ENCODE data around the gene CEPT1. TPM values are rescaled to one million over a fixed set of nuclear protein-coding genes. Genes with fewer than 3 reads are reported as not detected.

CEPT1 gene
- total and polyA plus RNA-seq, 4 donors: 36.9 to 69.5 (median 43.9) TPM

DNA sequence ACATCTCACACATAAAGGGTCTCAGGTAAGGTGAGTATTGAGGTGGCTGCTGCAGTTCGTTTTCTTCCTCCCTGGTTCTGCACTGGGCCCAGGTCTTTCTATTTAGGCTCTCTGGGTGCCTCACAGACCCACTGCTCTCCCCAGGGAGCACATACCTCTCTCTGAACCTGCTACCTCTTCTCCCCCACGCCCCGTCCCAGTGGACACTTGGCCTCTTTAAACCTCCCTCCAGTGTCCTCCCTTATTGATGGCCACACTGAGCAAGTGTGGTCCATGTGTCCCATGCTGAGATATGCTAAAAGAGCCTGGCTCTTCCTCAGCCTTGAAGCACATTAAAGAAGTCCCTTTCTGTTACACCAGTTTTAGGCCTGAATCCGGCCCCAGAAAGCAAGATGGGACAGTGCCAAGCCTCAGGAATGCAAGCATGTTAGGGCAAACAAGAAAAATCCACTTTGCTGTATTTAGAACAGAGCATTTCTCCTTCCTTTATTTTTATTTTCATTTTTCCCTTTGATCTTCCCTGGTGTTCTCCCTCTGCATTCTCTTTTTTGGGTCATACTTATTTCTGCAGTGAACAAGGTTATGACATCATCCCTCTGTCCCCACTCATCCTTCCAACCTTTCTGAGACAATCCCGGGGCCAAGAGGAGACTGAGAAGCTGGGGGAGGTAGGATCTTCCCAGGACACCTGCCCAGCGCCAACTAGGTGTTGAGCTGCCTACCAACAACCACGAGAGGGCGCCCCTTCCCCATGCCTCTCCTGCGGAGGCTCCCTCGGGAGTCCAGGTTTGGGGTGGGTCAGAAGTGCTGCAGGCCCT, 82.5 kb downstream of the CEPT1 start:
- peaks cover 3% of the 10 kb centered on the region for H3K4me1 ChIP-seq (ENCODE audit: control insufficient read depth, insufficient read depth, low read length)
- DNase-seq (ENCODE audit: low read depth in 4 of 6, low spot score in 6 of 6): peak in 2 of 6 donors; percentile 47 to 61
- no peak overlapping the region for H3K4me3 ChIP-seq (ENCODE audit: low read depth, low read length)
- no peaks in the 10 kb centered on the region for H3K9me3 ChIP-seq (ENCODE audit: control insufficient read depth, insufficient read depth, low read length)
- no peaks in the 10 kb centered on the region for H3K36me3 ChIP-seq (ENCODE audit: control insufficient read depth, insufficient read depth, low read length)
- 41% methylated on average over 8 of the region's 10 CpGs for WGBS (ENCODE audit: insufficient coverage)
- no peaks in the 10 kb centered on the region for H3K27me3 ChIP-seq (ENCODE audit: control insufficient read depth, insufficient read depth, low read length)
- H3K27ac ChIP-seq (ENCODE audit: low read depth, low read length): no peak overlapping the region

DNA sequence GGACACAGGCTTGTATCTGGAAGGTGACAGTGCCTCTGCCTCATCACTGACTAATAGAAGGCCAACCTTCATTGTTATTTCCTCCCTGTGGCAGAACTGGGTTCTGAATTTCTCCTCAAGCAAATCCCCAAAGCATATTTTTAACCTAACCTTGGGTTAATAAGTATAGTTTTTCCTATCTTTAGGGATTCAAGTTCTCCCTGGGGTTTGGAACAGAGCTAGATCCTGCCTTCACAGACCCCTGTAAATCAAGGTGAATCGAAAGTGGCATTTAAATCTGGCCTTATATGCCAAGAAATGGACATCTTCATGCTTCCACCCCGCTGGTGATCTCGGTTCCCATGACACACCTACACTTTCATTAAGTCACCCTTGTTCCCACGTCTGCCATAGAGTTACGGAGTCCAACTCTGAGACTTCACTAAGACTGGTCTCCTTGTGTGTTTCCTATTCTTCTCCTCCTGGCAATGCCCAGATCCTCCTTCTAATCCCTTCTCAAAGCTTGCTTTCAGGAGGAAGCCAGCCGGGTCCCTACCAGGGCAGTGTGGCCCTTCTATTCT, 83.2 kb downstream of the CEPT1 start:
- Histone ChIP-seq H3K9me3 (ENCODE audit: control insufficient read depth, insufficient read depth, low read length) (no peaks in the 10 kb centered on the region), H3K27ac (ENCODE audit: low read depth, low read length) (no peak overlapping the region), H3K27me3 (ENCODE audit: control insufficient read depth, insufficient read depth, low read length) (no peaks in the 10 kb centered on the region), H3K4me1 (ENCODE audit: control insufficient read depth, insufficient read depth, low read length) (peaks cover 4% of the 10 kb centered on the region), H3K4me3 (ENCODE audit: low read depth, low read length) (no peak overlapping the region), H3K36me3 (ENCODE audit: control insufficient read depth, insufficient read depth, low read length) (no peaks in the 10 kb centered on the region)
- DNase-seq (ENCODE audit: low read depth in 4 of 6, low spot score in 6 of 6): no peak
- WGBS (ENCODE audit: insufficient coverage): 73% methylated on average over 5 of the region's 6 CpGs

DNA sequence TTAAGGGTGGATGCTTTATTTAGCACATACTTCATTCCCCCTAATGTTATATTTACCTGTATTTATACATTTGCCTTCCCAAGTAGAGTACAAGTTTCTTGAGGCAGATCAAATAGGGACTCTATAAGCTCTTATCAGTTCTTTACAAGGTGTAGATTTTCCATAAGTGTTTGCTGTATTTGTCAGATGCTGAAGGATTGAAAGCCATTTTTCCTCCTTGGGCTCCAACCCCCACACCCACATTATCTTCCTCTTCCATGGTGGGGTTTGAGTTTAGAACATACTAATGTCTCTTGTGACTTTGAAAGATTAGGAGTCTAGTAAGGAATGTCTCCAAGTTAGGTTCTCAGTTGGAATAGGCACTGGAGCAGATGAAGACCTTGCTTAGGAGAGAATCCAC, 85.1 kb downstream of the CEPT1 start:
- H3K27me3 ChIP-seq (ENCODE audit: control insufficient read depth, insufficient read depth, low read length): no peaks in the 10 kb centered on the region
- H3K4me3 ChIP-seq (ENCODE audit: low read depth, low read length): no peak overlapping the region
- H3K9me3 ChIP-seq (ENCODE audit: control insufficient read depth, insufficient read depth, low read length): no peaks in the 10 kb centered on the region
- H3K27ac ChIP-seq (ENCODE audit: low read depth, low read length): no peak overlapping the region
- H3K4me1 ChIP-seq (ENCODE audit: control insufficient read depth, insufficient read depth, low read length): peaks cover 8% of the 10 kb centered on the region
- no peaks in the 10 kb centered on the region for H3K36me3 ChIP-seq (ENCODE audit: control insufficient read depth, insufficient read depth, low read length)
- no peak for DNase-seq (ENCODE audit: low read depth in 4 of 6, low spot score in 6 of 6)

DNA sequence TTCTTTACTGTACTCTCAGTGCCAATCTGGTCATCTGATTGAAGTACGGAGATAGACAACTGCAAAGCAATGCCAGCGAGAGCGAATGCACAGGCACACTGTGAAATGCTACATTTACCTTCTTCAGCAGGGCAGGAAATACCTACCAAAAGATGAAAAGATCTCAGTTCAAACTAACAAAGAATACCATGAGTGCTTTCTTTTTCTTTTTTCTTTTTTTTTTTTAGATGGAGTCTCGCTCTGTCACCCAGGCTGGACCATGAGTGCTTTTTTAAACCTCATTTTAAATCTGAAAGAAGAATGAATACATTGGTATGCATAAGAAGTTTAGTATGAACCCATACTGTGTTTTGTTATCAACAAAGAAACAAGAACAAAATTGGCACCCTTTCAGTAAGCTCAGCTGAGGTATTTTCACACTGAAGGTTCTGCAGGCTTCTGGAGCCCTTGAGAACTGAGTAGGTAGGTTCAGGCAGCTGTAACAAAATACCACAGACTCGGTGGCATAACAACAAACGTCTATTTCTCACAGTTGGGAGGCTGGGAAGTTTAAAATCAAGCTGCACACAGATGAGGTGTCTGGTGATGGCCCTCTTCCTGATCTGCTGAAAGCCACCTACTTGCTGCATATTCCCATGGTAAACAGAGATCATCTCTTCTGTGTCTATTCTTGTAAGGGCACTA, 85.8 kb downstream of the CEPT1 start:
- Histone ChIP-seq H3K27me3 (ENCODE audit: control insufficient read depth, insufficient read depth, low read length) (no peaks in the 10 kb centered on the region), H3K9me3 (ENCODE audit: control insufficient read depth, insufficient read depth, low read length) (no peaks in the 10 kb centered on the region), H3K4me1 (ENCODE audit: control insufficient read depth, insufficient read depth, low read length) (peaks cover 8% of the 10 kb centered on the region), H3K27ac (ENCODE audit: low read depth, low read length) (no peak overlapping the region), H3K4me3 (ENCODE audit: low read depth, low read length) (no peak overlapping the region), H3K36me3 (ENCODE audit: control insufficient read depth, insufficient read depth, low read length) (no peaks in the 10 kb centered on the region)
- WGBS (ENCODE audit: insufficient coverage): 52% methylated on average over 4 of the region's 6 CpGs
- DNase-seq (ENCODE audit: low read depth in 4 of 6, low spot score in 6 of 6): no peak

DNA sequence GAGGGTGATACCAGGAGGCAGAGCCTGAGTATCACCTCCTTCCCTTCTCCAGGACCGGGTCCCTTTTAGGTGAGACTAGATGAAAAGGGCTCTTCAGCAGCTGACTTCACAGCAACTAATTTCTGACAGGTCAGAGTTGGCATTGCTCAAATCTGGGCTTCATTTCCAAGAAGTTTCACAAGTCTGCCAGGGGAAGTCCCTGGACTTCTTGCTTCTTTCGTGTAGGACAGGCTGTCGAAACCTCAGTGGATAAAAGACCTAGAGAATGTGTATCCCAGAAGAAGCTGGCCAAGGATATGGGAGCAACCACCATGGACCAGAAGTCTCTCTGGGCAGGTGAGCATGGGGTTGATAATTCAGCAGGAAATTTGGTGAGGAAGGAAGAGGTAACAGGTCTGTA, 87.4 kb downstream of the CEPT1 start, which contains the start of gene CHI3L2:
Gene CHI3L2 (plus strand): TSS at position 280 of the 400 bp plus-strand sequence. CDS start 17 bp downstream, at position 297.
- H3K27ac ChIP-seq (ENCODE audit: low read depth, low read length): peak within 1 kb of the TSS; percentile 44
- H3K27me3 ChIP-seq (ENCODE audit: control insufficient read depth, insufficient read depth, low read length): no peaks in the 10 kb centered on the region
- 90% methylated on average over 2 of the region's 3 CpGs for WGBS (ENCODE audit: insufficient coverage)
- H3K36me3 ChIP-seq (ENCODE audit: control insufficient read depth, insufficient read depth, low read length): no peaks in the 10 kb centered on the region
- no peaks in the 10 kb centered on the region for H3K9me3 ChIP-seq (ENCODE audit: control insufficient read depth, insufficient read depth, low read length)
- DNase-seq (ENCODE audit: low read depth in 4 of 6, low spot score in 6 of 6): no peak
- H3K4me1 ChIP-seq (ENCODE audit: control insufficient read depth, insufficient read depth, low read length): peaks cover 8% of the 10 kb centered on the region
- H3K4me3 ChIP-seq (ENCODE audit: low read depth, low read length): no peak within 1 kb of the TSS

DNA sequence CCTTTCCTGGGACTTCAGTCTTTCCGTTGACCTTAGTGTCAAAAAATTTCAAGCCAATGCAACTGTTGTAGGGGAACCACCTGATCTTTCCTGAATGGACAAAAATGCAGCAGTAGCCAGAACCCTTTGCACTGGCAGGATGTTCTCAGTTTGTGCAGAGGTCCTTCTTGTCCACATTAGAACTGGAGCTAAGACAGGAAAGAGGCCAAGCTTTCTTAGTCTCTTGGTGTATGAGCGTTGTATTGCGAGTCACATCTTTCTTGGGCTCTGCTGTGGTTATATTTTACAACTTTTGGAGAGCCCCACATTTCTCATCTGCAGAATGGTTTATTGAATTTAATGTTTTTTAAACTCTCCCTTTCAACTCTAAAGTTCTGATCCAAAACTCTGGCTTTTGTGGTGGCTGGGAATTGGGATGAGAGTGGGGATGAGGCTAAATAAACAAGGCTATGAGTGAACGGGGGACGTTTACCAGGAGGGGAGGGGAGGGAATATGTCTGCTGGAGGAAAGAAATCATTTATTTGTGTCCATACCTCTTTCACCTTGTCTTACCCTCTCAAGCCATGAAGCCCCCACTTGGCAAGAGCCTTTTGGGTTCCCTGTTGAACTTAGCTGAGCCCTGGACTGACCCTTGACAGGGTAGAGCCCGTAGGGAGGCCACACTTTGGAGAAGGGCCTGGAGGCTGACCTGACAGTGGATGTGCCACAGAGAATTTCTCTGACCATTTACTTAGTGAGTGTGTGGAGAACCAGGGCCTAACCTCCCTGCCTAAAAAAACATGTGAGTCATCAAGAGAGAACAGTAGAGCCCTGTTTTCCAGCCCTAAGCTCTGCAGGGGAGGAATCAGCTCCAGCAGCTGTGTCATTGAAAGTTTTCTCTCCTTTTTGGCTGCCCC, 88.1 kb downstream of the CEPT1 start:
- Histone ChIP-seq H3K27me3 (ENCODE audit: control insufficient read depth, insufficient read depth, low read length) (no peaks in the 10 kb centered on the region), H3K4me3 (ENCODE audit: low read depth, low read length) (no peak overlapping the region), H3K9me3 (ENCODE audit: control insufficient read depth, insufficient read depth, low read length) (no peaks in the 10 kb centered on the region), H3K36me3 (ENCODE audit: control insufficient read depth, insufficient read depth, low read length) (no peaks in the 10 kb centered on the region), H3K27ac (ENCODE audit: low read depth, low read length) (peak overlapping the region; percentile 44), H3K4me1 (ENCODE audit: control insufficient read depth, insufficient read depth, low read length) (peaks cover 5% of the 10 kb centered on the region)
- DNase-seq (ENCODE audit: low read depth in 4 of 6, low spot score in 6 of 6): peak in 1 of 6 donors; percentile 76
- WGBS (ENCODE audit: insufficient coverage): 71% methylated on average over 2 of the region's 6 CpGs

DNA sequence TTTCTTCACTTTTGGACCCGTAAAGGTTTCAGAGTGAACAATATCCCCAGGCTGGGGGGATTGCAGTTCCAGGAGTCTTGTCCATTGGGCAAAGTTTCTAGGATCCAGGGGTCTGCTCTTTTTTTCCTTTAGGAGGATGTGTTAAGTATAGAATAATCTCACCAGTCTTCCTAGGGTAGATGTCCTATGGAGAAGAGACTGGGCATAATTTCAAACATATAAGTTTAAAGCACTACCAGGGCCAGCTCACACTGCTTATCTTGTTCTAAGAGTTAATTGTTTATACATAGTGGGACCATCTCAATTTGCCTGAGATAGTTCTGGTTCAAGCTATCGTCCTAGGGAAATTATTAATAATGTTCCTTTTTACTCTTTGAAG, 88.7 kb downstream of the CEPT1 start:
- no CpG with 5 or more reads among the region's 2 CpGs for WGBS (ENCODE audit: insufficient coverage)
- Histone ChIP-seq H3K4me1 (ENCODE audit: control insufficient read depth, insufficient read depth, low read length) (peaks cover 5% of the 10 kb centered on the region), H3K27me3 (ENCODE audit: control insufficient read depth, insufficient read depth, low read length) (no peaks in the 10 kb centered on the region), H3K4me3 (ENCODE audit: low read depth, low read length) (no peak overlapping the region), H3K27ac (ENCODE audit: low read depth, low read length) (no peak overlapping the region), H3K9me3 (ENCODE audit: control insufficient read depth, insufficient read depth, low read length) (no peaks in the 10 kb centered on the region), H3K36me3 (ENCODE audit: control insufficient read depth, insufficient read depth, low read length) (no peaks in the 10 kb centered on the region)
- DNase-seq (ENCODE audit: low read depth in 4 of 6, low spot score in 6 of 6): no peak

DNA sequence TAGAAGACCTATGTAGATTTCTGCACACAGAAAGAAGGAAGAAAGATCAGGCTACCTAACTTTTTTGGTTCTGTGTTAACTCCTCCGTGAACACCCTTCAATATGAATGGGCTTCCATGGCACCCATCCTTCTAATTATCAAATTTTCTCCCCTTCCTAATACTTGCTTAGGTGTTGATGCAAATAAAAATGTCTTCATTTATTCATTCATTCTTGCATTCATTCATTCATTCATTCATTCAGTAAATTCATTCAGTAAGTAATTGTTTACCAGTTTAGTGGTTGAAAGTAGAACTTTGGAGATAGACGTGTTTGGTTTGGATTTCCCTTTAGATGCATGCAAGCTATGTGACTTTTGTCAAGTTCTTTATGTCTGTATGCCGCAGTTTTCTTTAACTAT, 92.1 kb downstream of the CEPT1 start:
- no peak for DNase-seq (ENCODE audit: low read depth in 4 of 6, low spot score in 6 of 6)
- H3K27ac ChIP-seq (ENCODE audit: low read depth, low read length): no peak overlapping the region
- no CpG with 5 or more reads among the region's 3 CpGs for WGBS (ENCODE audit: insufficient coverage)
- H3K27me3 ChIP-seq (ENCODE audit: control insufficient read depth, insufficient read depth, low read length): no peaks in the 10 kb centered on the region
- no peaks in the 10 kb centered on the region for H3K9me3 ChIP-seq (ENCODE audit: control insufficient read depth, insufficient read depth, low read length)
- H3K4me1 ChIP-seq (ENCODE audit: control insufficient read depth, insufficient read depth, low read length): peaks cover 5% of the 10 kb centered on the region
- H3K36me3 ChIP-seq (ENCODE audit: control insufficient read depth, insufficient read depth, low read length): no peaks in the 10 kb centered on the region
- no peak overlapping the region for H3K4me3 ChIP-seq (ENCODE audit: low read depth, low read length)

DNA sequence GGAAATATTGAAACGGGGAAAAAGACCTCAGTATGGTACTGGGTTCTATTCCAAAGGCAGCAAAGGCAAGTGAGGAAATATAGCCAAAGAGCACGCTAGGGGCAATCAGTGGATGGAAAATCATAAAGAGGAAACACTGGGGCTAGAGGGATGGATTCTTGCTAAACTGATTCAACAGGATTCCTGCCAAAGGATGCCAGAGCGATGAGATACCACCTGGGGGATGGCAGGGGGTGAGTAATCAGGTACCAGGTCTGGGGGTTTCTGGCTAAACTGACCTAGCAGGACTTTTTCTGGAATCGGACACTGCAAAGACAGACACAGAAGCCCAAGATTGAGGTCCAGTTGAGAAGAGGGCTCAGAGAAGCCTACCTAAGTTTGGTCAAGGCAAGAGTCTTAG, 94.2 kb downstream of the CEPT1 start:
- no peak for DNase-seq (ENCODE audit: low read depth in 4 of 6, low spot score in 6 of 6)
- Histone ChIP-seq H3K27me3 (ENCODE audit: control insufficient read depth, insufficient read depth, low read length) (peaks cover 2% of the 10 kb centered on the region), H3K9me3 (ENCODE audit: control insufficient read depth, insufficient read depth, low read length) (no peaks in the 10 kb centered on the region), H3K4me1 (ENCODE audit: control insufficient read depth, insufficient read depth, low read length) (no peaks in the 10 kb centered on the region), H3K36me3 (ENCODE audit: control insufficient read depth, insufficient read depth, low read length) (no peaks in the 10 kb centered on the region), H3K4me3 (ENCODE audit: low read depth, low read length) (no peak overlapping the region), H3K27ac (ENCODE audit: low read depth, low read length) (no peak overlapping the region)
- WGBS (ENCODE audit: insufficient coverage): 96% methylated on average over 4 of the region's 4 CpGs
